NB4 (cell line): ENCODE data around the gene PTCD2.

Experiments used
- CTCF ChIP-seq: IDR thresholded peaks from one replicate; pipeline ENCODE4 v1.5.1; 2012; ENCODE audit warnings: low read depth, low read length
- MAX ChIP-seq: IDR thresholded peaks from 2 replicates; pipeline ENCODE4 v1.6.1; 2011; ENCODE audit warnings: low read depth, low read length
- MYC ChIP-seq: IDR thresholded peaks from 2 replicates; pipeline ENCODE4 v1.6.1; 2011; ENCODE audit warnings: low read depth, low read length
- POLR2A ChIP-seq: IDR thresholded peaks from 2 replicates; pipeline ENCODE4 v1.6.1; 2011; ENCODE audit warnings: mild to moderate bottlenecking; ENCODE audit not compliant: insufficient read length; ENCODE audit errors: extremely low read depth

GRCh38 chr5:72328172-72328571, 8.0 kb downstream of the PTCD2 start:
- TF ChIP-seq CTCF (no peak), POLR2A (no peak), MYC (no peak), MAX (no peak)
